HG03108 (cell line): ENCODE measurements around the gene AP4B1.
A peak's percentile ranks its signal among the peaks of the same experiment; 100 is the strongest.
"Not testable (repeated sequence)": the region's sequence is repeated elsewhere in the genome, so short reads cannot be mapped to it uniquely, and the experiment has no call there.

Experiments used
- ATAC-seq: cut with Tn5 transposase; IDR thresholded peaks from one replicate; pipeline ENCODE4 v1.9.1; 2021; ENCODE audit warnings: moderate library complexity; ENCODE audit not compliant: unreplicated experiment

AP4B1 gene

DNA sequence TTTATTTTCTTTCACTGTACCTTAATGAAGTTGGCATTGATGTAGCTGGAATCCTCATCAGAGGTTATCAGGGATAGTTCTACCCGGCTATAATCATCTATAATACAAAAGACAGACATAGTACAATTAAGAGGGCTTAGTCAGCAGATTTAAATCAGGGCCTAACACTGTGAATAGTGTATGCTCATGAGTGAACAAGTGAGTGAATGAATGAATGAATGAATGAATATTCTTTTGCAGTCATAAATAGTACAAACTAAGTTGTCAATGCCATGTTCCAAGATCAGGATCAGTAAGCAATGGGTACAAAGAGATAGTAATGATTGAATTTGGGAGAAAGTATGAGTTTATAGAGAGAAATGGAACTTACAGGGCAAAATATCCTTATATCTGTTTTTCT lies 45.6 kb downstream of the AP4B1 start:
- no peak for ATAC-seq

DNA sequence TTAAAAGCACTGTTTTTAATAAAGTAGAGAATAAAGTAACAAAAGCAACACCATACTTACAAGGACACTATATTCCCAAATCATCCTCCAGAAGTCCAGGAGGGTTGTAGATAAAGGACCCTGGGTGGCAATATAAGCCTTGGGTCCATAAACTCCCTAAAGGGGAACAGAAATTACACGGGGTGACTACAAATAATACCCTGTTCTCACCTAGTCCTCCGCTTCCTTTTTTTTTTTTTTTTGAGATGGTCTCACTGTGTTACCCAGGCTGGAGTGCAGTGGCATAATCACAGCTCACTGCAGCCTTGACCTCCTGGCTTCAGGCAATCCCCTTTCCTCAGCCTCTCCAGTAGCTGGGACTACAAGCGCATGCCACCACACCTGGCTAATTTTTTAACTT lies 46.2 kb downstream of the AP4B1 start:
- ATAC-seq, result peak; percentile 42

- no peak for ATAC-seq
These were observed 46.8 kb downstream of the AP4B1 start for GRCh38 chr1:113857776-113858175.

- no peak for ATAC-seq
These were observed 48.2 kb downstream of the AP4B1 start for GRCh38 chr1:113856401-113856790.

DNA sequence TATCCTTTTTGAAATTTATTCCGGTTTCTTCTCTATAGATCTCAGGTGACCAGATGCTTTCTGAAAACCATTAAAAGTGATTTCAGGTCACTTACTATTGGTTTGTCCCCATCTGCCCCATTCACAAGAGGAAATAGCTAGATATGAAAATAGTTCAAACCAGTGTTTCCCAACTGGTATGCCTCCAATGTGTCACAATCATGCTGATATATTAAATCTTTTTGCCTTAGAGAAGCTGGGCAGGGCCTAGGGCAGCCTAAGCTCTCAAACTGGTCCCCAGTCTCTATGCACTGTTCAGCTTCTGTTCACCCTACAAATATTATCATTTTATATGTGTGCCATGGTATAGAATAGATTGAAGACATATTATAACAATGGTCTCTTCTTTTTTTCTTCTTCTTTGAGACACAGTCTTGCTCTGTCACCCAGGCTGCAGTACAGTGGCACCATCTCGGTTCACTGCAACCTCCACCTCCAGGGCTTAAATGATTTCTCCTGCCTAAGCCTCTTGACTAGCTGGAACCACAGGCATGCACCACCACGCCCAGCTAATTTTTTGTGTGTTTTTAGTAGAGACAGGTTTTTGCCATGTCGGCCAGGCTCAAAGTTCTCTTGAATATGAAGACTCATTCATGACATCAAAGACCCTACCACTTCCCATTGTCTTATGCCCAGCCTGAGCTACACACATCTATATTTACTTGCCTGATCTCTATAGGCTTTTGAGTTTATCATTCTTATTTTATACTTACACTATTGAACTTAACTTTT lies 48.8 kb downstream of the AP4B1 start:
- no peak for ATAC-seq

GRCh38 chr1:113854234-113854633 lies 50.4 kb downstream of the AP4B1 start:
- ATAC-seq, result no peak

GRCh38 chr1:113852694-113853093 lies 51.9 kb downstream of the AP4B1 start:
- ATAC-seq, result not testable (repeated sequence)

DNA sequence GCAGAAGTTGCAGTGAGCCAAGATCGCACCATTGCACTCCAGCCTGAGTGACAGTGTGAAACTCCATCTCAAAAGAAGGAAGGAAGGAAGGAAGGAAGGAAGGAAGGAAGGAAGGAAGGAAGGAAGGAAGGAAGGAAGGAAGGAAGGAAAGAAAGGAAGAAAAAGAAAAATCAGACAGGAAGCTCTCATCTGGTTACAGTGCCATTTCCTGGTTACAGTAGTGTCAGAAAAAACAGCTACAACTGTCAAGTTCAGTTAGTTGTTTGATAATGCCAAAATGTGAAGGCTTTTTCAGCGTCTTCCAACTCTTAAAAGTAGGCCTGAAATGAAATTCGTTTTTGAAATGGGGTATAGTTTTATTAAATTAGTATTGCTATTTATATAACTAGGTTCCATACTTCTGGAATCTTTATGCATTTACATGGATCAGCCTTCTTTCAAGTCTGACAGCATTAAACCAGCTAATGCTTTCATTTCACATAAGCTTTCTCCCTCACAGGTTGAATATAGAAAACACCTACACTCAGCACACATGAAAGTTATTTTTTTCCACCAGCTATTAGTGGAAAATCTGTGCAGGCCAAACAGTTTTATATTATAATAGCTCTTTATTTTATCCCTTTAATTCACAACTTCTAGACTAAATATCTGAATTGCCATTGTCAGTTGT lies 54.3 kb downstream of the AP4B1 start:
- no peak for ATAC-seq

DNA sequence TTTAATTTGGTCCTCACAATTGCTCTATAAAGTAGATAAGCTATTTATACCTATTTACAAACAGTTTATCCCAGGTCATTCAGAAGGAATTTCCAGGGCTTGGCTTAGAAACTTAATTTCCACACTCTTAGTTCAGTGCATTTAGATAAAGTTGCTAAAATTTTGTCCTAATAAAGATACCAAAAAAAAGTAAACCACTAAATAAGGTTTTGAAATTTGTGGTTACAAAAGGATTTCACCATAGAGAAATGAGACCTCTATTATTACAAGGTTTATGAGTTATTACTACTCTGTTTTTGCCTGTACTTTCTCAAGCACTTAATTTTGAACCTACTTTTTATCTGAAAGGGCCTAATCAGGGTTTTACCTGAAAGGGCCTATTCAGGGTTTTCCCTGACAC lies 55.5 kb downstream of the AP4B1 start:
- no peak for ATAC-seq

GRCh38 chr1:113846391-113847035 lies 58.1 kb downstream of the AP4B1 start:
- ATAC-seq, result no peak
